HUES64 (cell line): ENCODE measurements around the gene MYO19.

Source experiments
- H3K27ac ChIP-seq: 2 replicates; pipeline ENCODE4 v1.7.0; 2013; ENCODE audit warnings: low read depth, low read length, inconsistent platforms
- H3K27me3 ChIP-seq: 2 replicates; pipeline ENCODE4 v1.6.1; 2013; ENCODE audit warnings: mild to moderate bottlenecking, low read length; ENCODE audit not compliant: insufficient read depth
- H3K36me3 ChIP-seq: 2 replicates; pipeline ENCODE4 v1.6.1; 2013; ENCODE audit warnings: mild to moderate bottlenecking, low read length; ENCODE audit not compliant: insufficient read depth
- H3K4me1 ChIP-seq: 2 replicates; pipeline ENCODE4 v1.6.1; 2013; ENCODE audit warnings: mild to moderate bottlenecking, low read length, moderate library complexity; ENCODE audit not compliant: insufficient read depth
- H3K4me3 ChIP-seq: 2 replicates; pipeline ENCODE4 v1.5.1; 2013; ENCODE audit warnings: mild to moderate bottlenecking, low read length, moderate library complexity
- H3K9ac ChIP-seq: 2 replicates; pipeline ENCODE4 v1.6.1; 2013; ENCODE audit warnings: mild to moderate bottlenecking, low read depth, low read length
- H3K9me3 ChIP-seq: 2 replicates; pipeline ENCODE4 v1.6.1; 2013; ENCODE audit warnings: low read depth, low read length; ENCODE audit not compliant: insufficient read depth
- WGBS: fragments of 150-250, 120-280 bp; methylation state at CpG from one replicate; pipeline ENCODE4 v1.1.7; 2013; ENCODE audit warnings: missing lambda C conversion rate; 5-methylcytosine and 5-hydroxymethylcytosine counted together

Gene MYO19

GRCh38 chr17:36529121-36529520 lies 5.5 kb downstream of the MYO19 start:
- Histone ChIP-seq H3K36me3 (peaks cover 95% of the 10 kb centered on the region), H3K27me3 (no peaks in the 10 kb centered on the region), H3K4me1 (peaks cover 5% of the 10 kb centered on the region), H3K9me3 (no peaks in the 10 kb centered on the region), H3K27ac (no peak overlapping the region), H3K4me3 (no peak overlapping the region), H3K9ac (no peak overlapping the region)

GRCh38 chr17:36527621-36528250 lies 6.9 kb downstream of the MYO19 start:
- no peaks in the 10 kb centered on the region for H3K4me1 ChIP-seq
- no peaks in the 10 kb centered on the region for H3K27me3 ChIP-seq
- no peak overlapping the region for H3K27ac ChIP-seq
- 95% methylated on average over 7 of the region's 7 CpGs for WGBS
- H3K4me3 ChIP-seq, result no peak overlapping the region
- H3K9me3 ChIP-seq, result no peaks in the 10 kb centered on the region
- peaks cover 96% of the 10 kb centered on the region for H3K36me3 ChIP-seq
- H3K9ac ChIP-seq, result no peak overlapping the region

- H3K9me3 ChIP-seq, result no peaks in the 10 kb centered on the region
- H3K4me1 ChIP-seq, result no peaks in the 10 kb centered on the region
- no peak overlapping the region for H3K9ac ChIP-seq
- peaks cover 94% of the 10 kb centered on the region for H3K36me3 ChIP-seq
- H3K4me3 ChIP-seq, result no peak overlapping the region
- no peak overlapping the region for H3K27ac ChIP-seq
- H3K27me3 ChIP-seq, result no peaks in the 10 kb centered on the region
- WGBS, result 94% methylated on average over 6 of the region's 6 CpGs
Measured at GRCh38 chr17:36525888-36526287, 8.8 kb downstream of the MYO19 start.

GRCh38 chr17:36525113-36525512 lies 9.6 kb downstream of the MYO19 start:
- H3K27me3 ChIP-seq, result no peaks in the 10 kb centered on the region
- peaks cover 95% of the 10 kb centered on the region for H3K36me3 ChIP-seq
- H3K4me1 ChIP-seq, result no peaks in the 10 kb centered on the region
- no peak overlapping the region for H3K9ac ChIP-seq
- H3K4me3 ChIP-seq, result no peak overlapping the region
- H3K9me3 ChIP-seq, result no peaks in the 10 kb centered on the region
- H3K27ac ChIP-seq, result no peak overlapping the region
- WGBS, result 96% methylated on average over 2 of the region's 2 CpGs

GRCh38 chr17:36524428-36524876 lies 10.2 kb downstream of the MYO19 start:
- 94% methylated on average over 4 of the region's 4 CpGs for WGBS
- peaks cover 95% of the 10 kb centered on the region for H3K36me3 ChIP-seq
- H3K9me3 ChIP-seq, result no peaks in the 10 kb centered on the region
- H3K27me3 ChIP-seq, result no peaks in the 10 kb centered on the region
- H3K9ac ChIP-seq, result no peak overlapping the region
- H3K4me1 ChIP-seq, result no peaks in the 10 kb centered on the region
- no peak overlapping the region for H3K27ac ChIP-seq
- no peak overlapping the region for H3K4me3 ChIP-seq

GRCh38 chr17:36523113-36523512 lies 11.6 kb downstream of the MYO19 start:
- H3K9me3 ChIP-seq, result no peaks in the 10 kb centered on the region
- H3K4me3 ChIP-seq, result no peak overlapping the region
- peaks cover 93% of the 10 kb centered on the region for H3K36me3 ChIP-seq
- whole genome bisulfite sequencing, result 95% methylated on average over 2 of the region's 2 CpGs
- no peak overlapping the region for H3K9ac ChIP-seq
- H3K27ac ChIP-seq, result no peak overlapping the region
- no peaks in the 10 kb centered on the region for H3K27me3 ChIP-seq
- H3K4me1 ChIP-seq, result no peaks in the 10 kb centered on the region

- WGBS, result 91% methylated on average over 3 of the region's 4 CpGs
- H3K27me3 ChIP-seq, result no peaks in the 10 kb centered on the region
- no peaks in the 10 kb centered on the region for H3K4me1 ChIP-seq
- H3K9ac ChIP-seq, result no peak overlapping the region
- H3K4me3 ChIP-seq, result no peak overlapping the region
- H3K27ac ChIP-seq, result no peak overlapping the region
- H3K36me3 ChIP-seq, result peaks cover 92% of the 10 kb centered on the region
- H3K9me3 ChIP-seq, result no peaks in the 10 kb centered on the region
Measured at GRCh38 chr17:36515837-36516236, 18.8 kb downstream of the MYO19 start.

- Histone ChIP-seq H3K27ac (no peak overlapping the region), H3K36me3 (peaks cover 92% of the 10 kb centered on the region)
Measured at GRCh38 chr17:36514856-36515255, 19.8 kb downstream of the MYO19 start.

GRCh38 chr17:36512641-36513040 lies 22.0 kb downstream of the MYO19 start:
- Histone ChIP-seq H3K9ac (no peak overlapping the region), H3K36me3 (peaks cover 93% of the 10 kb centered on the region), H3K27me3 (no peaks in the 10 kb centered on the region), H3K9me3 (no peaks in the 10 kb centered on the region), H3K27ac (no peak overlapping the region), H3K4me3 (no peak overlapping the region), H3K4me1 (no peaks in the 10 kb centered on the region)
- WGBS, result 94% methylated on average over 4 of the region's 5 CpGs

More at GRCh38 chr17:36514856-36515255, 19.8 kb downstream of the MYO19 start:
- H3K9ac ChIP-seq, result no peak overlapping the region
- no peak overlapping the region for H3K4me3 ChIP-seq
- H3K27me3 ChIP-seq, result no peaks in the 10 kb centered on the region
- no peaks in the 10 kb centered on the region for H3K9me3 ChIP-seq
- no peaks in the 10 kb centered on the region for H3K4me1 ChIP-seq
- 96% methylated on average over 3 of the region's 3 CpGs for WGBS

GRCh38 chr17:36511216-36511615 lies 23.5 kb downstream of the MYO19 start:
- Histone ChIP-seq H3K27me3 (no peaks in the 10 kb centered on the region), H3K4me3 (no peak overlapping the region), H3K4me1 (no peaks in the 10 kb centered on the region), H3K36me3 (peaks cover 95% of the 10 kb centered on the region), H3K9me3 (no peaks in the 10 kb centered on the region), H3K27ac (no peak overlapping the region), H3K9ac (no peak overlapping the region)
- 97% methylated on average over 6 of the region's 6 CpGs for WGBS

GRCh38 chr17:36510636-36511035 lies 24.0 kb downstream of the MYO19 start:
- Histone ChIP-seq H3K27ac (no peak overlapping the region), H3K9ac (no peak overlapping the region), H3K4me1 (no peaks in the 10 kb centered on the region), H3K36me3 (peaks cover 95% of the 10 kb centered on the region), H3K4me3 (no peak overlapping the region), H3K9me3 (no peaks in the 10 kb centered on the region), H3K27me3 (no peaks in the 10 kb centered on the region)
- WGBS, result 90% methylated on average over 14 of the region's 14 CpGs
